Spleen (tissue), 7 donors: ENCODE results near the gene ANTXR2.

Experiments used
- CTCF ChIP-seq, 11 experiments: fragments of 200-600 bp in 7 of 11; fragments of 450-650 bp in 4 of 11; sonication (generic) in 4 of 11; IDR thresholded peaks in 8 of 11; conservative IDR thresholded peaks in 3 of 11; 1 replicate in 7 of 11; 2 replicates in 4 of 11; pipeline versions ENCODE4 v1.4.0 to v1.8.0; 2016 to 2021; ENCODE audit warnings: antibody characterized with exemption in 11 of 11, inconsistent platforms in 4 of 11, mild to moderate bottlenecking in 1 of 11
- POLR2A ChIP-seq, 3 donors: fragments of 450-650 bp; IDR thresholded peaks; one replicate each; pipeline ENCODE4 v1.5.1; 2017; ENCODE audit warnings: antibody characterized with exemption in 3 of 3, mild to moderate bottlenecking in 1 of 3
- POLR2AphosphoS5 ChIP-seq, 3 donors: sonication (generic); formaldehyde crosslinking; IDR thresholded peaks; one replicate each; pipeline ENCODE4 v1.5.1; 2017; ENCODE audit warnings: antibody characterized with exemption in 3 of 3
- donor health status: DM: no; HTN: no; CAD: no; lungs with moderate emphysema.
- donor health status: DM: no; HTN: no; CAD: no.
- donor health status: DM: no; HTN: no; CAD: no.

GRCh38 chr4:80024335-80024734, 48.7 kb downstream of the ANTXR2 start:
- TF ChIP-seq CTCF (IDR thresholded peaks at IDR 0.05 in 8 of 11, conservative IDR thresholded peaks at IDR 0.05 in 3 of 11) (no peak), POLR2AphosphoS5 (IDR thresholded peaks at IDR 0.05) (no peak), POLR2A (IDR thresholded peaks at IDR 0.05) (no peak)
